Spleen (tissue), 11 donors: ENCODE results near the gene DMRT2. TPM values are rescaled to one million over a fixed set of nuclear protein-coding genes. Genes with fewer than 3 reads are reported as not detected.
A peak's percentile ranks its signal among the peaks of the same experiment; 100 is the strongest.

ENCODE experiments used
- DNase-seq: peaks from one replicate; pipeline ENCODE4 v3.0.0-alpha.2; 2020
- H3K27ac ChIP-seq, 8 donors: fragments of 200-600 bp; sonication (generic) in 7 of 8; 1 replicate in 4 of 8; 2 replicates in 4 of 8; pipeline versions ENCODE4 v1.5.0 to v1.8.0; 2016 to 2021; ENCODE audit warnings: inconsistent platforms in 4 of 8, mild to moderate bottlenecking in 4 of 8, moderate library complexity in 1 of 8
- H3K27me3 ChIP-seq, 7 donors: fragments of 200-600 bp; sonication (generic) in 6 of 7; replicated peaks in 1 of 7; 1 replicate in 4 of 7; 2 replicates in 3 of 7; pipeline versions ENCODE4 v1.5.0 to v1.8.0; 2016 to 2021; ENCODE audit warnings: inconsistent platforms in 3 of 7, mild to moderate bottlenecking in 1 of 7
- H3K36me3 ChIP-seq, 6 donors: fragments of 200-600 bp; sonication (generic) in 5 of 6; 1 replicate in 4 of 6; 2 replicates in 2 of 6; pipeline versions ENCODE4 v1.5.0 to v1.8.0; 2016 to 2021; ENCODE audit warnings: inconsistent platforms in 2 of 6
- H3K4me1 ChIP-seq, 6 donors: fragments of 200-600 bp; sonication (generic) in 5 of 6; 1 replicate in 3 of 6; 2 replicates in 3 of 6; pipeline versions ENCODE4 v1.5.0 to v1.8.0; 2016 to 2021; ENCODE audit warnings: inconsistent platforms in 3 of 6
- H3K4me3 ChIP-seq, 8 donors: fragments of 200-600 bp; sonication (generic) in 7 of 8; 1 replicate in 4 of 8; 2 replicates in 4 of 8; pipeline versions ENCODE4 v1.5.0 to v1.8.0; 2016 to 2021; ENCODE audit warnings: inconsistent platforms in 4 of 8, mild to moderate bottlenecking in 4 of 8, moderate library complexity in 2 of 8
- H3K9me3 ChIP-seq, 8 donors: fragments of 200-600 bp; sonication (generic) in 7 of 8; 1 replicate in 4 of 8; 2 replicates in 4 of 8; pipeline versions ENCODE4 v1.5.0 to v1.8.0; 2016 to 2021; ENCODE audit warnings: inconsistent platforms in 4 of 8
- POLR2A ChIP-seq, 3 donors: fragments of 450-650 bp; IDR thresholded peaks; one replicate each; pipeline ENCODE4 v1.5.1; 2017; ENCODE audit warnings: antibody characterized with exemption in 3 of 3, mild to moderate bottlenecking in 1 of 3
- POLR2AphosphoS5 ChIP-seq, 3 donors: sonication (generic); formaldehyde crosslinking; IDR thresholded peaks; one replicate each; pipeline ENCODE4 v1.5.1; 2017; ENCODE audit warnings: antibody characterized with exemption in 3 of 3
- WGBS, 5 donors: extraction: QIAGEN DNeasy Blood & Tissue Kit in 3 of 5; methylation state at CpG; one replicate each; pipeline versions ENCODE4 v1.1.5 to v1.1.7; 2013 to 2018; 5-methylcytosine and 5-hydroxymethylcytosine counted together
- intact Hi-C: fragments of 100-400 bp; cut with DNase I; formaldehyde crosslinking; loops from one replicate; pipeline ENCODE4 v1.15.0; 2023; ENCODE audit warnings: low total_unique reads
- polyA plus RNA-seq, 3 donors: library from polyadenylated mRNA; stranded (reverse); fragments of 200-250 nt; gene quantifications; one replicate each; pipeline ENCODE4 v1.2.1, GENCODE V29; 2013
- total RNA-seq, 7 donors: library from RNA; depleted of rRNA in 3 of 7; stranded (reverse); fragments of >200 nt in 3 of 7; fragmentation: NEBNext Ultra II Directional in 4 of 7; extraction: Animal tissue kit (Norgen Biotek cat#: 25700) in 4 of 7; gene quantifications; one replicate each; pipeline versions ENCODE4 v1.1.0 to v1.2.1, GENCODE V29; 2016 to 2021
- TF ChIP-seq, protein P1 (sequence below), 11 experiments: fragments of 200-600 bp in 7 of 11; fragments of 450-650 bp in 4 of 11; sonication (generic) in 4 of 11; IDR thresholded peaks in 8 of 11; conservative IDR thresholded peaks in 3 of 11; 1 replicate in 7 of 11; 2 replicates in 4 of 11; pipeline versions ENCODE4 v1.4.0 to v1.8.0; 2016 to 2021; ENCODE audit warnings: antibody characterized with exemption in 11 of 11, inconsistent platforms in 4 of 11, mild to moderate bottlenecking in 1 of 11
- donor health status: healthy with polysubstance abuse.
- donor health status: DM: no; HTN: no; CAD: no; lungs with moderate emphysema.
- donor health status: DM: no; HTN: no; CAD: no.
- donor health status: Bipolar disorder and iron deficiency.
- donor health status: healthy.
- donor health status: DM: no; HTN: no; CAD: no.
- donor health status: DM: yes; HTN: yes; CAD: no.

DMRT2 gene
- total and polyA plus RNA-seq, 10 donors: not detected

DNA sequence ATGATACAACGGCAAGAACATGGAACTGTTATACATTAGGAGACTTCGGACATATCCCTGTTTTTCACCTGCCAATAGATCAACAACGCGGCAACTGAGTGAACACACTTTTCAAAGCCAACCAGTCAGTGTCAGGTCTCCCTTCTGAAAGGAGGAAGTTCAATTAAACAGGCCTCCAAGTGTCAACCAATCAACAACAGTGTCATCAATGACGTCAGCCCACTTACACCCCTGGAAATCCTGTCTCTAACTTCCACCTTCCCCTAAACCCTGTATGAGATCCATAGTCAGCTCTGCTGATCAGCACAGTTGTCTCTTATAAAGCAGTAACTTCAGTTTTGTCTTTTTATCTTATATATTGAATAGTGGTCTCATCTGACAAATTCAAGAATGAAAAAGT, 37.1 kb upstream of the DMRT2 start:
- DNase-seq: no peak
- 69 to 79% (median 73%) methylated on average over 5 of the region's 5 CpGs for WGBS, 5 donors
- H3K9me3 ChIP-seq: no peaks in the 10 kb centered on the region
- no peak overlapping the region for H3K4me3 ChIP-seq
- intact Hi-C loops: no loop called here
- peaks cover 0 to 9% (median 3%) of the 10 kb centered on the region in 6 donors for H3K4me1 ChIP-seq
- peaks cover 0 to 64% (median 3%) of the 10 kb centered on the region in 7 donors for H3K27me3 ChIP-seq
- TF ChIP-seq POLR2A (IDR thresholded peaks at IDR 0.05) (no peak), POLR2AphosphoS5 (IDR thresholded peaks at IDR 0.05) (no peak)
- TF ChIP-seq, protein P1, sequence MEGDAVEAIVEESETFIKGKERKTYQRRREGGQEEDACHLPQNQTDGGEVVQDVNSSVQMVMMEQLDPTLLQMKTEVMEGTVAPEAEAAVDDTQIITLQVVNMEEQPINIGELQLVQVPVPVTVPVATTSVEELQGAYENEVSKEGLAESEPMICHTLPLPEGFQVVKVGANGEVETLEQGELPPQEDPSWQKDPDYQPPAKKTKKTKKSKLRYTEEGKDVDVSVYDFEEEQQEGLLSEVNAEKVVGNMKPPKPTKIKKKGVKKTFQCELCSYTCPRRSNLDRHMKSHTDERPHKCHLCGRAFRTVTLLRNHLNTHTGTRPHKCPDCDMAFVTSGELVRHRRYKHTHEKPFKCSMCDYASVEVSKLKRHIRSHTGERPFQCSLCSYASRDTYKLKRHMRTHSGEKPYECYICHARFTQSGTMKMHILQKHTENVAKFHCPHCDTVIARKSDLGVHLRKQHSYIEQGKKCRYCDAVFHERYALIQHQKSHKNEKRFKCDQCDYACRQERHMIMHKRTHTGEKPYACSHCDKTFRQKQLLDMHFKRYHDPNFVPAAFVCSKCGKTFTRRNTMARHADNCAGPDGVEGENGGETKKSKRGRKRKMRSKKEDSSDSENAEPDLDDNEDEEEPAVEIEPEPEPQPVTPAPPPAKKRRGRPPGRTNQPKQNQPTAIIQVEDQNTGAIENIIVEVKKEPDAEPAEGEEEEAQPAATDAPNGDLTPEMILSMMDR (IDR thresholded peaks at IDR 0.05 in 8 of 11, conservative IDR thresholded peaks at IDR 0.05 in 3 of 11): no peak
- no peaks in the 10 kb centered on the region for H3K36me3 ChIP-seq
- H3K27ac ChIP-seq: no peak overlapping the region

DNA sequence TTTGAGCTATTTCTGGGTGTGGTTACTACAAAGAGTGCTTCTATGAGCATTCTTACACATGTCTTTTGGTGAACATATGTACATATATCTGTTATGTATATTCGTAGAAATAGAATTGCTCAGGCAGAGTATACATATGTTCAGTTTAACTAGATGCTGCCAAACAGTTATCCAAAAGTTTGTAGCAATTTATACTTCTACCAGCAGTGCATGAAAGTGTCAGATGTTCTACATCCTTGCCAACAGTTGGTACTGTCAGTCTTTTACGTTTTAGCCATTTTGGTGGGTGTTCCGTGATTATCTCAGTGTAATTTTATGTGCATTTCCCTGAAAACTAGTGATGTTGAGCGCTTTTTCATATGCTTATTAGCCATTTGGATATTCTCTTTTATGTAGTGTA, 35.9 kb upstream of the DMRT2 start:
- peaks cover 0 to 2% (median under 1%) of the 10 kb centered on the region in 6 donors for H3K4me1 ChIP-seq
- no peak overlapping the region for H3K27ac ChIP-seq
- H3K4me3 ChIP-seq: no peak overlapping the region
- H3K36me3 ChIP-seq: no peaks in the 10 kb centered on the region
- intact Hi-C loops: no loop called here
- no peaks in the 10 kb centered on the region for H3K9me3 ChIP-seq
- TF ChIP-seq POLR2A (IDR thresholded peaks at IDR 0.05): no peak
- WGBS, 5 donors: 79 to 86% (median 85%) methylated on average over 4 of the region's 4 CpGs
- no peak for DNase-seq
- peaks cover 0 to 64% (median 0%) of the 10 kb centered on the region in 7 donors for H3K27me3 ChIP-seq

DNA sequence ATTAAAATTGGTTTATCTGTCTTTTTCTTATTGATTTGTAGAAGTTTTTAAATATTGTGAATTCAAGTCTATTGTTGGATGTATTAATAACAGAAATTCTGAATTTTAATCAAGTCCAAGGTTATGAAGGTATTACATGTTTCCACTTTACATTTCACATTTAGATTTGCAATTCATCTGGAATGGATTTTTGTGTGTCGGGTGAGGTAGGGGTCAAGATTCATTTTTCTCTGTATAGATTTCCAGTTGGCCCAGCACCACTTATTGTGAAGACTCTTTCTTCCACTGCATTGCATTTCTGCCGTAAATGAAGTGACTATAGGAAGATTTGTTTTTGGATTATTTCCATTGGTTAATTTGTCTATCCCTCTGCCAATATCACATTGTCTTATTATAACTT, 35.5 kb upstream of the DMRT2 start:
- WGBS, 5 donors: 88 to 95% (median 93%) methylated on average over 2 of the region's 2 CpGs
- TF ChIP-seq POLR2AphosphoS5 (IDR thresholded peaks at IDR 0.05) (no peak), POLR2A (IDR thresholded peaks at IDR 0.05) (no peak)
- TF ChIP-seq, protein P1 (IDR thresholded peaks at IDR 0.05 in 8 of 11, conservative IDR thresholded peaks at IDR 0.05 in 3 of 11): no peak

GRCh38 chr9:1018121-1018520, 32.0 kb upstream of the DMRT2 start:
- H3K4me1 ChIP-seq: no peaks in the 10 kb centered on the region
- H3K36me3 ChIP-seq: no peaks in the 10 kb centered on the region
- peaks cover 0 to 72% (median 0%) of the 10 kb centered on the region in 7 donors for H3K27me3 ChIP-seq
- DNase-seq: no peak
- no peak overlapping the region for H3K27ac ChIP-seq
- 14 to 24% (median 22%) methylated on average over 10 of the region's 10 CpGs for WGBS, 5 donors
- H3K4me3 ChIP-seq: no peak overlapping the region
- peaks cover 0 to 13% (median 10%) of the 10 kb centered on the region in 8 donors for H3K9me3 ChIP-seq
- TF ChIP-seq POLR2A (IDR thresholded peaks at IDR 0.05): no peak
- TF ChIP-seq, protein P1 (IDR thresholded peaks at IDR 0.05 in 8 of 11, conservative IDR thresholded peaks at IDR 0.05 in 3 of 11): peak in 1 of 11 experiments; percentile 29
- intact Hi-C loops: no loop called here

More for the DNA sequence above, 35.5 kb upstream of the DMRT2 start:
- Histone ChIP-seq H3K4me1 (no peaks in the 10 kb centered on the region), H3K36me3 (no peaks in the 10 kb centered on the region), H3K4me3 (no peak overlapping the region), H3K27ac (no peak overlapping the region), H3K9me3 (no peaks in the 10 kb centered on the region), H3K27me3 (peaks cover 0 to 64% (median 0%) of the 10 kb centered on the region in 7 donors)
- intact Hi-C loops: no loop called here
- DNase-seq: no peak

DNA sequence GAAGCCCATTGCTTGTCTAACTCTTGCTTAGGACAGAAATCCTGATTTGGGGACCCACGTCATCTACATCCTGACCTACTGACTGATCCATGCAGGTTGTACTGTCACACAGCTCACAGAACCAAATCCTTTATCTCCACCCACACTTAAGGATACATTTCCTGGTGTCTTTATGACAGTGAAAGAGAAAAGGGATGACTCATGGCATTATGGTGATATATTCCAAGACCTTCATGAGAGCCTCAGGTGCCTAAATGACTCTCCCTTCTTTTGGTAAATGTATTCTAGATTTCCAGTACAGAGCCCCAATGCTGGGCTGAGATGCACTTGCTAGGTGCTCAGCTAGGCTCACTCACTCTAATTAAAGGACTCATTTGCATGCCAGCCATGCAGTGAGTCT, 26.0 kb upstream of the DMRT2 start:
- no peak overlapping the region for H3K4me3 ChIP-seq
- no peak for DNase-seq
- intact Hi-C loops: no loop called here
- no peaks in the 10 kb centered on the region for H3K36me3 ChIP-seq
- WGBS, 5 donors: 77 to 89% (median 79%) methylated on average over 1 of the region's 1 CpG
- H3K27me3 ChIP-seq: peaks cover 0 to 68% (median 0%) of the 10 kb centered on the region in 7 donors
- TF ChIP-seq, protein P1 (IDR thresholded peaks at IDR 0.05 in 8 of 11, conservative IDR thresholded peaks at IDR 0.05 in 3 of 11): no peak
- TF ChIP-seq POLR2A (IDR thresholded peaks at IDR 0.05) (no peak), POLR2AphosphoS5 (IDR thresholded peaks at IDR 0.05) (no peak)
- H3K27ac ChIP-seq: no peak overlapping the region
- no peaks in the 10 kb centered on the region for H3K4me1 ChIP-seq
- H3K9me3 ChIP-seq: peaks cover 0 to 19% (median 12%) of the 10 kb centered on the region in 8 donors
